Calu3 (cell line): Measurements from ENCODE around the gene CCDC107. TPM values are rescaled to one million over a fixed set of nuclear protein-coding genes. Genes with fewer than 3 reads are reported as not detected.

Experiments used
- BruUV-seq: library from RNA; stranded (reverse); fragments of 400-500 nt; replicated peaks from 2 replicates; lab custom pipeline; 2021; lab: Mats Ljungman, UMichigan
- CTCF ChIA-PET: fragments of 300-600 bp; sonication (Branson Sonifier 250); formaldehyde crosslinking; loops from one replicate; lab custom pipeline; 2022; ENCODE audit warnings: antibody characterized with exemption; lab: Charles Lee
- DNase-seq: peaks from one replicate; pipeline ENCODE4 v3.0.0; 2022
- H3K27ac Mint-ChIP-seq: one replicate; pipeline ENCODE4 v1.8.0; 2022; ENCODE audit warnings: mixed read lengths; ENCODE audit not compliant: unreplicated experiment
- H3K27me3 Mint-ChIP-seq: one replicate; pipeline ENCODE4 v1.8.0; 2022; ENCODE audit warnings: mixed read lengths; ENCODE audit not compliant: unreplicated experiment
- H3K36me3 Mint-ChIP-seq: one replicate; pipeline ENCODE4 v1.8.0; 2022; ENCODE audit warnings: mild to moderate bottlenecking, moderate library complexity, mixed read lengths; ENCODE audit not compliant: insufficient read depth, unreplicated experiment
- H3K4me1 Mint-ChIP-seq: one replicate; pipeline ENCODE4 v1.8.0; 2022; ENCODE audit warnings: mild to moderate bottlenecking, low read depth, mixed read lengths; ENCODE audit not compliant: unreplicated experiment
- H3K4me3 Mint-ChIP-seq: one replicate; pipeline ENCODE4 v1.8.0; 2022; ENCODE audit warnings: mild to moderate bottlenecking, low read depth, moderate library complexity, mixed read lengths; ENCODE audit not compliant: unreplicated experiment
- H3K9me3 Mint-ChIP-seq: one replicate; pipeline ENCODE4 v1.8.0; 2022; ENCODE audit warnings: low read depth, mixed read lengths; ENCODE audit not compliant: unreplicated experiment
- intact Hi-C: fragments of 100-400 bp; cut with micrococcal nuclease; formaldehyde crosslinking; loops from one replicate; pipeline ENCODE4 v1.10.0; 2022; ENCODE audit not compliant: unreplicated experiment
- total RNA-seq: library from RNA; stranded (reverse); gene quantifications from 2 replicates; pipeline ENCODE4 v1.2.3, GENCODE V29; 2022
- TF ChIP-seq, protein P1 (sequence below): fragments of 200-600 bp; IDR thresholded peaks from one replicate; pipeline ENCODE4 v1.8.0; 2022; ENCODE audit warnings: antibody characterized with exemption; ENCODE audit not compliant: unreplicated experiment

The CCDC107 gene
- total RNA-seq, 1 experiment from 2014 or later: 7.9 TPM

DNA sequence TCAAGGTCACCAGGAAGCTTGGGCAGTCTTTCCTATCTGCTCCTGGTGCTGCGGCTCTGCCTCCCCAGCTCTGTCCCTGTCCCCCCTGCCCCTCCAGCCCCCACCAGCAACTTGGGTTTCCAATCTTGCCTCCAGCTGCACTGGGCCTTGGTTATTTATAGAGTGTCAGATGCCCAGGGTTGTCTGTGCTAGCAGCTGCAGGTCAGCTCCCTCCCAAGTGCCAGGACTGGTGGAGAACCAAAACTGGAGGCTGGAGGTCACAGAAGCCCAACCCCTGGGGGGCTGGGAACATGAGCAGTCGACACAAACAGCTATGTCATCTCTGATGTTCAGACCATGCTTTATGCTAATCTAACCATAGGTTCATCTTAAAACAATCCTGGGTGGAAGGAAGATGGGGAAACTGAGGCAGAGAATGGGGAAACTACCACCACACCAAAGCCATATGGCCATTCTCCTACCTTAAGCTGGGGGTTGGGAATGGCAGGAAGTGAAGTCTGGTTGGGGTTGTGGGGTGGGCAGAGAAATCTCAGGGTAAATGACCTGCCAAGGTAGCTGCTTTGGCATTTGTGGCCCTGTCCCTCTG, 30.0 kb downstream of the CCDC107 start:
- Mint-ChIP-seq H3K9me3 (no peaks in the 10 kb centered on the region), H3K4me1 (peaks cover 8% of the 10 kb centered on the region), H3K27ac (no peak overlapping the region), H3K4me3 (peak overlapping the region; percentile 87), H3K36me3 (peaks cover 53% of the 10 kb centered on the region), H3K27me3 (no peaks in the 10 kb centered on the region)
- TF ChIP-seq, protein P1, sequence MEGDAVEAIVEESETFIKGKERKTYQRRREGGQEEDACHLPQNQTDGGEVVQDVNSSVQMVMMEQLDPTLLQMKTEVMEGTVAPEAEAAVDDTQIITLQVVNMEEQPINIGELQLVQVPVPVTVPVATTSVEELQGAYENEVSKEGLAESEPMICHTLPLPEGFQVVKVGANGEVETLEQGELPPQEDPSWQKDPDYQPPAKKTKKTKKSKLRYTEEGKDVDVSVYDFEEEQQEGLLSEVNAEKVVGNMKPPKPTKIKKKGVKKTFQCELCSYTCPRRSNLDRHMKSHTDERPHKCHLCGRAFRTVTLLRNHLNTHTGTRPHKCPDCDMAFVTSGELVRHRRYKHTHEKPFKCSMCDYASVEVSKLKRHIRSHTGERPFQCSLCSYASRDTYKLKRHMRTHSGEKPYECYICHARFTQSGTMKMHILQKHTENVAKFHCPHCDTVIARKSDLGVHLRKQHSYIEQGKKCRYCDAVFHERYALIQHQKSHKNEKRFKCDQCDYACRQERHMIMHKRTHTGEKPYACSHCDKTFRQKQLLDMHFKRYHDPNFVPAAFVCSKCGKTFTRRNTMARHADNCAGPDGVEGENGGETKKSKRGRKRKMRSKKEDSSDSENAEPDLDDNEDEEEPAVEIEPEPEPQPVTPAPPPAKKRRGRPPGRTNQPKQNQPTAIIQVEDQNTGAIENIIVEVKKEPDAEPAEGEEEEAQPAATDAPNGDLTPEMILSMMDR: no peak
- intact Hi-C loops: no loop called here
- BruUV-seq: no TSS peak
- DNase-seq: no peak
- CTCF ChIA-PET: interaction anchor here (0.6 to 2.9 kb wide), 6 partner anchors 13 to 1548 kb away, joined by 3 to 7 read pairs (median 3); partner anchors contain the start of genes ARHGEF39 and CA9

DNA sequence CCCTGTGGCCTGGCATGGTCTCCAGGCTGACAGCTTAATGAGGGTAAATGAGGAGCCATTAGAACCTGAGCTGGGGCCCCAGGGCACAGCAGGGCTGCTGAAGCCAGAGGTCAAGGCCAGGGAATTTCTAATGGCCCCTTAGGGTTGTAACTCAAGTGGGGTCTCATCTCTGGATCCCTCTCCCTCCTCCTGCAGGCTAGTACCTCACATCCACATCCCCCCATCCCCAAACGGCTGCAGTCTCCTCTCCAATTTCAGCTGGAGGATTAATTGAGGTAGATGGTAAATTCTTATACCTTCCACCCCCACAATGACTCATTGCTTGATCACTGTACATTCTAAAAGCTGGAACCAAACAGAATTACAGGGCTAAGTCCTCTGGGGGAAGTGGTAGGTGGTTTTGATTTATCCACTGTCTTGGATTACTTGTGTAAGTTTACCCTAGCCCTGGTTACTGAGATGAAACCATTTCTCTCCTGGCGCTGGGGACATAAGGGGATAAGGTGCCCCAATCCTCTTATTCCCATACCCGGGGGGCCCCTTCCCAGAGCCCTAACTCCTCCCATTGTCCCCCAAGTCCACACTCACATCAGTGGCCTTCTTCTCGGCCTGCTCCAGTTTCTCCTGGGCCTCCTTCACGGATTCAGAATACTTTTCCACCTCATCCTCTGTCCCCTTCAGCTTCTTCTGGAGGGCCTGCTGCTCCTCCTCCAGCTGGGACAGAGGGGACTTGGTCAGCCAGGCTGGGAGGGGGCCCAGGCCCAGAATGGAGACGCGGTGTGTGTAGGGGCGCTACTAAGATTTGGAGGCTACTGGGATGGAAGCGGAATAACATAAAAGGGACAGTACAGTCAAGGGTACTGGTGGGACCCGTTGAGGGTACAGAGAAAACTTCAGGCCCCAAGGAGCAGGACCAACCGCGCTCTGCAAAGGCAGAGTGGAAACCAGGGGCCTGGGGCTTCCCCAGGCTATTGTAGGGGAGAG, 30.8 kb downstream of the CCDC107 start:
- Mint-ChIP-seq H3K9me3 (no peaks in the 10 kb centered on the region), H3K4me1 (peaks cover 8% of the 10 kb centered on the region), H3K27ac (peak overlapping the region; percentile 95), H3K27me3 (no peaks in the 10 kb centered on the region), H3K4me3 (peak overlapping the region; percentile 87), H3K36me3 (peaks cover 53% of the 10 kb centered on the region)
- CTCF ChIA-PET: interaction anchor here (0.6 to 2.9 kb wide), 6 partner anchors 14 to 1549 kb away, joined by 3 to 7 read pairs (median 3); partner anchors contain the start of genes ARHGEF39 and CA9
- DNase-seq: no peak
- TF ChIP-seq, protein P1: no peak
- BruUV-seq: no TSS peak
- intact Hi-C loops: no loop called here

DNA sequence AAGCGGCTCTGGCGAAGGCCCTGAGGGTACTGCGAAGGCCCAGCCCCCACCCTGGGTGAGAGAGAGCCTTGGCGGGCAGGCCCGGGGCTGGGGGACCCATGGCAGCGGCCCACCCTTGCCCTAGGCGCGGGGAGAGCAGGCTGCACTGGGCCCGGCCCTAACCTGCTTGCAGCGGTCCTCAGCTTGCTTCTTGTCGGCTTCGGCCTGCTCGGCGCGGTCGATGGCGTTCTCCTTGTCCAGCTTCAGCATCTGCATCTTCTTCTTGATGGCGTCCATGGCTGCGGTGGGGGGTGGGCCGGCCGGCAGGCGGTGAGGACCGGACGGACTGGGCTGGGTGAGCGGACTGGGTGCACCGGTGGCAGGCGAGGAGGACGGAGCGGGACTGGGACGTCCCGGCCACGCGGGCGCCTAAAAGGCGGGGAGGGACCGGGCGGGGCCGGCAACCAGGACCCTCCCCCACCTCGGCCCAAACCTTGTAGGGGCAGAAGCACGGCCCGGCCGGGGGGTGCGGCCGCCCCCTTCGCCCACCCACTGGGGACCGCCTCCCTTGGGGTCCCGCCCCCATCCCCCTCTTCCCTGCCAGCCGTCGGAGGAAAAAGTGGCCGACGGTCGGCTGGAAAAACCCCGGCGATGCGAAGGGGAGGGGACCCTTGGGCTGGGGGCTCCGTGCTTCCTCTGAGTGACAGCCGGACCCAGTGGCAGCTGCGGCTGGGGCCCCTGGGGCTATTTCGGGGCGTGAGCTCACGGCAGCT, 31.6 kb downstream of the CCDC107 start, which contains the start of gene TPM2:
Gene TPM2 (minus strand): TSS at position 384 of the 752 bp plus-strand sequence. CDS start 108 bp downstream, at position 276.
- H3K4me3 Mint-ChIP-seq: peak within 1 kb of the TSS; percentile 87
- peak within 1 kb of the TSS; percentile 95 for H3K27ac Mint-ChIP-seq
- TSS peak; percentile 60 for BruUV-seq
- no peaks in the 10 kb centered on the region for H3K27me3 Mint-ChIP-seq
- intact Hi-C loops: no loop called here
- peaks cover 48% of the 10 kb centered on the region for H3K36me3 Mint-ChIP-seq
- DNase-seq: peak; percentile 51
- CTCF ChIA-PET: interaction anchor here (1.1 to 2.9 kb wide), 3 partner anchors 16 to 28 kb away, joined by 3 to 7 read pairs (median 6); partner anchors contain the start of genes ARHGEF39 and CA9
- H3K9me3 Mint-ChIP-seq: no peaks in the 10 kb centered on the region
- H3K4me1 Mint-ChIP-seq: peaks cover 8% of the 10 kb centered on the region
- TF ChIP-seq, protein P1: no peak

DNA sequence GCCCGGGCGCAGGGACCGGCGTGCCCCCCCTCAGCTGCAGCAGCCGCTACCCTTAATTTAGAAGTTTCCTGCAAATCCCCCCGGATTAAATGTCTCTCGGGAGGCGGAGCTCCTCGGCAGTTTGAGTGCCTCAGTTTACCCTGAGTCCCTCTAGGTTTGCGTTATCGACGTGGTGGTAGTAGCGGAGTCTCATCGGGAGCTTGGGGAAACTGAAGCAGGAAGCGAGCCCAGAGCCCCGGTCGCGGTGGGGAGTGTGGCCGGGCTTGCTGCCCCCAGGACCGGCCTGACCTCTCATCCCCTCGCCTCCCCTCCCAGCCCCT, 32.2 kb downstream of the CCDC107 start:
- Mint-ChIP-seq H3K36me3 (peaks cover 45% of the 10 kb centered on the region), H3K4me3 (peak overlapping the region; percentile 87), H3K27me3 (no peaks in the 10 kb centered on the region), H3K4me1 (peaks cover 8% of the 10 kb centered on the region), H3K9me3 (no peaks in the 10 kb centered on the region), H3K27ac (peak overlapping the region; percentile 81)
- intact Hi-C loops: no loop called here
- BruUV-seq: no TSS peak
- DNase-seq: no peak
- CTCF ChIA-PET: interaction anchor here (0.6 to 1.1 kb wide), 2 partner anchors 23 to 25 kb away, joined by 3 read pairs; partner anchors contain the start of gene ARHGEF39
- TF ChIP-seq, protein P1: no peak
